ENCODE measurements around the gene TRIM51.
"Not testable (repeated sequence)": the region's sequence is repeated elsewhere in the genome, so short reads cannot be mapped to it uniquely, and the experiment has no call there.

Gene TRIM51

DNA sequence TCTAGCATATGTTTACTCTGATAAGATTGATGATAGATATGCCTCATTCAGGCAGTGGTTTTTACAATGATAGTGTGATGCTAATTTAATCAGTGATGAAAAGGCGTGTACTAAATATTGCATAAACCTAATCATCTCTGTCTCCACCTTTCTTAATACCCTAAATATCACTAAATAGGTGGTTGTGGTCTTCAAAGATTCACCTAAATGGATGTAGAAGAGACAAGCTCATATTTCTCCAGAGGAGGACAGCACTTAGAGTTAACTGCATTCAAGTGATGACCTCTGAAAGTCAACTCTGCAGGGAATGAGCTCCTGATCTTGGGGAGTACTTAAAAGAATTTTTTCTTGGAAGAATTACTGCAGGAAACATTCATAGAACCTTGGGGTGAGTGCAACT is at the start of gene TRIM51:
Gene TRIM51 (plus strand): TSS at position 301 of the 400 bp plus-strand sequence. CDS start 2,132 bp downstream, outside the sequence.
- not testable (repeated sequence) for H3K36me3 ChIP-seq (ENCODE audit: control insufficient read depth in 1 of 2, insufficient read depth in 2 of 2, low read length in 2 of 2); H3K27ac ChIP-seq (ENCODE audit: low read length); H3K9me3 ChIP-seq (ENCODE audit: control insufficient read depth in 1 of 2, low read length in 2 of 2); H3K27me3 ChIP-seq (ENCODE audit: low read depth, low read length); H3K4me1 ChIP-seq (ENCODE audit: control insufficient read depth in 1 of 2, insufficient read depth in 2 of 2, low read length in 2 of 2); H3K4me3 ChIP-seq (ENCODE audit: low read depth in 1 of 2, low read length in 2 of 2)

GRCh38 chr11:55838452-55838851 is 44.6 kb upstream of the TRIM51 start, which contains the start of gene OR5D16:
Gene OR5D16 (plus strand): TSS chr11:55838752. CDS start chr11:55838752, 0 bp downstream.
- Histone ChIP-seq H3K36me3 (ENCODE audit: control insufficient read depth in 1 of 2, insufficient read depth in 2 of 2, low read length in 2 of 2) (no peaks in the 10 kb centered on the region), H3K27me3 (ENCODE audit: low read depth, low read length) (no peaks in the 10 kb centered on the region), H3K4me1 (ENCODE audit: control insufficient read depth in 1 of 2, insufficient read depth in 2 of 2, low read length in 2 of 2) (no peaks in the 10 kb centered on the region), H3K9me3 (ENCODE audit: control insufficient read depth in 1 of 2, low read length in 2 of 2) (peaks cover 0 to 9% of the 10 kb centered on the region in 2 donors), H3K4me3 (ENCODE audit: low read depth in 1 of 2, low read length in 2 of 2) (no peak within 1 kb of the TSS), H3K27ac (ENCODE audit: low read length) (no peak within 1 kb of the TSS)

DNA sequence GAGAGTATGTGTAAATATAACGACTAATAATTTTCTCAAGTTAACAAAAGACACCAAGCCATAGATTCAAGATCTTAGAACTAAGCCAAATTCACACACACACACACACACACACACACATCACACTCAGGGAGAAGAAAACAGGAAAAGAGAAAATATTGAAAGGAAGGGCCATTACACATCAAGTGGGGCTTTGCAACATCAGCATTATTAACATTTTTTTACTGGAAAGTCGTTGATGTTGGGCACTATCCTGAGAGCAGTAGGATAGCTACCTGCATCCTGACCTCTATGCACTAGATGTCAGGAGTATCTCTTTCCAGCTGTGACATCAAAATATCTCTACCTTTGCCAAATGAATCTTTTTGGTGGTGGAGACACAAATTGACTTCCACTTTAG is 35.6 kb upstream of the TRIM51 start:
- H3K9me3 ChIP-seq (ENCODE audit: control insufficient read depth in 1 of 2, low read length in 2 of 2), result peaks cover 0 to 2% of the 10 kb centered on the region in 2 donors
- no peaks in the 10 kb centered on the region for H3K36me3 ChIP-seq (ENCODE audit: control insufficient read depth in 1 of 2, insufficient read depth in 2 of 2, low read length in 2 of 2)
- no peak overlapping the region for H3K4me3 ChIP-seq (ENCODE audit: low read depth in 1 of 2, low read length in 2 of 2)
- no peaks in the 10 kb centered on the region for H3K27me3 ChIP-seq (ENCODE audit: low read depth, low read length)
- H3K27ac ChIP-seq (ENCODE audit: low read length), result no peak overlapping the region
- H3K4me1 ChIP-seq (ENCODE audit: control insufficient read depth in 1 of 2, insufficient read depth in 2 of 2, low read length in 2 of 2), result no peaks in the 10 kb centered on the region

DNA sequence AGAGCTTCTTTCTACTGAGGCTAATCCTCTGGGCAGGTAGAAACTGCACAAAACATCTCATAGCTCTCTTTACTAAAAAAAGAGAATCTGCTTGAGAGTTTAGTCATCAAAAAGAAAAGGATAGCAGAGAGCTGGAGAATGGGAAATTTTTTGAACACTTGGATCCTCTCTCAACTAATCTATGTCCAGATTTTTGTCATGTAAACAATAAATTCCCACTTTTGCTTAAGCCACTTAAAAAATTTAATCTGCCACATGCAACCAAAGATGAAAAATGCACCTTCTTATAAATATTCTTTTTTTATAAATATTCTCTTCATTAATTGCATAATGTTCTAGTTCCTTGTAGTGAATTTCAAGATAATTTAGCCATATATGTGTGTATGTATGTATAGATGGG is 34.1 kb upstream of the TRIM51 start:
- H3K4me1 ChIP-seq (ENCODE audit: control insufficient read depth in 1 of 2, insufficient read depth in 2 of 2, low read length in 2 of 2), result no peaks in the 10 kb centered on the region
- no peaks in the 10 kb centered on the region for H3K27me3 ChIP-seq (ENCODE audit: low read depth, low read length)
- H3K9me3 ChIP-seq (ENCODE audit: control insufficient read depth in 1 of 2, low read length in 2 of 2), result no peaks in the 10 kb centered on the region
- H3K36me3 ChIP-seq (ENCODE audit: control insufficient read depth in 1 of 2, insufficient read depth in 2 of 2, low read length in 2 of 2), result no peaks in the 10 kb centered on the region
- no peak overlapping the region for H3K27ac ChIP-seq (ENCODE audit: low read length)
- no peak overlapping the region for H3K4me3 ChIP-seq (ENCODE audit: low read depth in 1 of 2, low read length in 2 of 2)

DNA sequence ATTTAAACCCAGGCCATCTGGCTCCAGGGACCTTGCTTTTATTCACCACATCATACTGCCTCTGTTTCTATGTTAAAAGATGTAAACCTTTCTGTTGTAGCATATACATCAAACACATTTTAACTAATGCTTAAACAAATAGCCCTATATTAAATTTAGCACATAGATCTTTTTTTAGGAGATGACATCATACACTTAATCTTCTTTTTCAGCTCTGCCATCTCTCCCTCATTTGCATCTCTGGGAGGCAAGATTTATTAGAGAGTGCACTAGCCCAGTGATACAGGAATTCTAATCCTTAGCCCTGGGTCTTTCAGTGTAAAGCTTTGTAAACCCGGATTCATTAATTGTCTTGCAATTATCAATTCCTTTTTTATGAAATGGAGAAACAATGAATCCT is 31.0 kb upstream of the TRIM51 start:
- H3K4me3 ChIP-seq (ENCODE audit: low read depth in 1 of 2, low read length in 2 of 2), result no peak overlapping the region
- no peak overlapping the region for H3K27ac ChIP-seq (ENCODE audit: low read length)
- H3K4me1 ChIP-seq (ENCODE audit: control insufficient read depth in 1 of 2, insufficient read depth in 2 of 2, low read length in 2 of 2), result no peaks in the 10 kb centered on the region
- no peaks in the 10 kb centered on the region for H3K27me3 ChIP-seq (ENCODE audit: low read depth, low read length)
- H3K36me3 ChIP-seq (ENCODE audit: control insufficient read depth in 1 of 2, insufficient read depth in 2 of 2, low read length in 2 of 2), result no peaks in the 10 kb centered on the region
- no peaks in the 10 kb centered on the region for H3K9me3 ChIP-seq (ENCODE audit: control insufficient read depth in 1 of 2, low read length in 2 of 2)

DNA sequence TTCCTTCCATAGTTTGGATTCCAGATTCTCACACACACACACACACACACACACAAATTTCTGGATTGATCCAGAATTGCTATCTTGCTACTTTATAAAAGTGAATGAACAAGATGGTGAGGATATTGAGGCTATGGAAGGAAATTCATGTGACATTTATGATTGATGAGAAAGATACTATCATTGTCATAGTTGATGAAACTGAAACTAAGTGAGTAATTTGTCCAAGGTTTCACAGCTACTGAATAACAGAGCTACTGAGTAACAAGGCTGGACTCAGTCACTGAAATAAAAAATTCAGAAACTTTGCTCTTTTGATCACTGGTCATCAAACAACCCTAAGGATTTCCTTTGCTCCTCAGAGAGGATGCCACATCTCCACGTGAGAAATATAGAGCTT is 28.4 kb upstream of the TRIM51 start:
- no peaks in the 10 kb centered on the region for H3K4me1 ChIP-seq (ENCODE audit: control insufficient read depth in 1 of 2, insufficient read depth in 2 of 2, low read length in 2 of 2)
- no peaks in the 10 kb centered on the region for H3K36me3 ChIP-seq (ENCODE audit: control insufficient read depth in 1 of 2, insufficient read depth in 2 of 2, low read length in 2 of 2)
- H3K4me3 ChIP-seq (ENCODE audit: low read depth in 1 of 2, low read length in 2 of 2), result no peak overlapping the region
- H3K27ac ChIP-seq (ENCODE audit: low read length), result no peak overlapping the region
- no peaks in the 10 kb centered on the region for H3K27me3 ChIP-seq (ENCODE audit: low read depth, low read length)
- no peaks in the 10 kb centered on the region for H3K9me3 ChIP-seq (ENCODE audit: control insufficient read depth in 1 of 2, low read length in 2 of 2)

- H3K4me1 ChIP-seq (ENCODE audit: control insufficient read depth in 1 of 2, insufficient read depth in 2 of 2, low read length in 2 of 2); H3K9me3 ChIP-seq (ENCODE audit: control insufficient read depth in 1 of 2, low read length in 2 of 2); H3K36me3 ChIP-seq (ENCODE audit: control insufficient read depth in 1 of 2, insufficient read depth in 2 of 2, low read length in 2 of 2); H3K4me3 ChIP-seq (ENCODE audit: low read depth in 1 of 2, low read length in 2 of 2); H3K27me3 ChIP-seq (ENCODE audit: low read depth, low read length); H3K27ac ChIP-seq (ENCODE audit: low read length): not testable (repeated sequence)
Measured at GRCh38 chr11:55867354-55867753, 15.7 kb upstream of the TRIM51 start.

DNA sequence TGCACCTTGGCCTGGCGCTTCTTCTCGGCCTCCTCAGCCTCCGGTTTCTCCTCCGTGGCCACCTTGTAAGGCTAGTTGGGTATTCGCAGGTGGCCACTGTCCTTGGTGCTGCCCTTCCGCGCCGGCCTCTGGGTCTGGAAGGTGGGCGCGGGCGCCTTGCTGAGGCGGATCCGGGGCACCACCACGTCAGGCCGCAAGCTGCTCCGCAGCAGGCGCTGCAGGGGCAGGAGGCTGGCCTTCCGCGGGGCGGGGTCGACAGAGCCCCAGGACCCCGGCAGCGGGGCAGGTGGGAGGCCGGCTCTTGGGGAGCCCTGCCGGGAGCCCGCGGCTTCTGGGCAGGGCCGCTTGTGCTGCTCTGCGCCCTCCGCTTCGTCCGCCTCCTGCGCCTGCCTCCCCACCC is 10.4 kb upstream of the TRIM51 start:
- not testable (repeated sequence) for H3K27me3 ChIP-seq (ENCODE audit: low read depth, low read length); H3K36me3 ChIP-seq (ENCODE audit: control insufficient read depth in 1 of 2, insufficient read depth in 2 of 2, low read length in 2 of 2); H3K4me1 ChIP-seq (ENCODE audit: control insufficient read depth in 1 of 2, insufficient read depth in 2 of 2, low read length in 2 of 2); H3K27ac ChIP-seq (ENCODE audit: low read length); H3K9me3 ChIP-seq (ENCODE audit: control insufficient read depth in 1 of 2, low read length in 2 of 2); H3K4me3 ChIP-seq (ENCODE audit: low read depth in 1 of 2, low read length in 2 of 2)

DNA sequence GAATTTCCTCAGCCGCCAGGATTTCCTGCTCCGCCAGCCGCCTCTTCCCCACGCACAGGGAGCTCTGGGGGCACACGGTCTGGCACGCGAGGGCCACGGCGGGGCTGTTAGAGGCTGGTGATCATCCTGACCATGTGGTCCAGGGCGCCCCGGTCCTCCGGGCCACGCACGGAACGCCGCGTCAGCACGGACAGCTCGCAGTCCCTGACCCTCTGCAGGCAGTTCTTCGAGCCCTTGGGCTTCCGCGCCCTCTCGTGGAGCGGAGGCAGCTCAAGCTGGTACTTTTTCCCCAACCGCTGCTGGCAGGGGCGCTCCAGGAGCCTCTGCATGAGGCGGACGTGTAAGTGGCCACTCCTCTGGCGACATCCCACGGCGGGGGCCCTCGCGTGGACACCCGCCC is 10.0 kb upstream of the TRIM51 start:
- not testable (repeated sequence) for H3K36me3 ChIP-seq (ENCODE audit: control insufficient read depth in 1 of 2, insufficient read depth in 2 of 2, low read length in 2 of 2); H3K9me3 ChIP-seq (ENCODE audit: control insufficient read depth in 1 of 2, low read length in 2 of 2); H3K27me3 ChIP-seq (ENCODE audit: low read depth, low read length); H3K4me3 ChIP-seq (ENCODE audit: low read depth in 1 of 2, low read length in 2 of 2); H3K4me1 ChIP-seq (ENCODE audit: control insufficient read depth in 1 of 2, insufficient read depth in 2 of 2, low read length in 2 of 2); H3K27ac ChIP-seq (ENCODE audit: low read length)

GRCh38 chr11:55884995-55885394 is 1.9 kb downstream of the TRIM51 start:
- H3K4me1 ChIP-seq (ENCODE audit: control insufficient read depth in 1 of 2, insufficient read depth in 2 of 2, low read length in 2 of 2); H3K9me3 ChIP-seq (ENCODE audit: control insufficient read depth in 1 of 2, low read length in 2 of 2); H3K27me3 ChIP-seq (ENCODE audit: low read depth, low read length); H3K36me3 ChIP-seq (ENCODE audit: control insufficient read depth in 1 of 2, insufficient read depth in 2 of 2, low read length in 2 of 2); H3K27ac ChIP-seq (ENCODE audit: low read length); H3K4me3 ChIP-seq (ENCODE audit: low read depth in 1 of 2, low read length in 2 of 2): not testable (repeated sequence)

DNA sequence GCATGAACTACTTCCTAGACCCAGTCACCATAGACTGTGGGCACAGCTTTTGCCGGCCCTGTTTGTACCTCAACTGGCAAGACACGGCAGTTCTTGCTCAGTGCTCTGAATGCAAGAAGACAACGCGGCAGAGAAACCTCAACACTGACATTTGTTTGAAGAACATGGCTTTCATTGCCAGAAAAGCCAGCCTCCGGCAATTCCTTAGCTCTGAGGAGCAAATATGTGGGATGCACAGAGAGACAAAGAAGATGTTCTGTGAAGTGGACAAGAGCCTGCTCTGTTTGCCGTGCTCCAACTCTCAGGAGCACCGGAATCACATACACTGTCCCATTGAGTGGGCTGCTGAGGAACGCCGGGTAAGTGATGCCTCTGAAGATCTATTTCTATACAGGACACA is 2.4 kb downstream of the TRIM51 start:
- H3K27me3 ChIP-seq (ENCODE audit: low read depth, low read length); H3K9me3 ChIP-seq (ENCODE audit: control insufficient read depth in 1 of 2, low read length in 2 of 2); H3K27ac ChIP-seq (ENCODE audit: low read length); H3K36me3 ChIP-seq (ENCODE audit: control insufficient read depth in 1 of 2, insufficient read depth in 2 of 2, low read length in 2 of 2); H3K4me3 ChIP-seq (ENCODE audit: low read depth in 1 of 2, low read length in 2 of 2); H3K4me1 ChIP-seq (ENCODE audit: control insufficient read depth in 1 of 2, insufficient read depth in 2 of 2, low read length in 2 of 2): not testable (repeated sequence)

- no peaks in the 10 kb centered on the region for H3K27me3 ChIP-seq (ENCODE audit: low read depth, low read length)
- no peak overlapping the region for H3K4me3 ChIP-seq (ENCODE audit: low read depth in 1 of 2, low read length in 2 of 2)
- H3K36me3 ChIP-seq (ENCODE audit: control insufficient read depth in 1 of 2, insufficient read depth in 2 of 2, low read length in 2 of 2), result no peaks in the 10 kb centered on the region
- no peaks in the 10 kb centered on the region for H3K4me1 ChIP-seq (ENCODE audit: control insufficient read depth in 1 of 2, insufficient read depth in 2 of 2, low read length in 2 of 2)
- H3K9me3 ChIP-seq (ENCODE audit: control insufficient read depth in 1 of 2, low read length in 2 of 2), result no peaks in the 10 kb centered on the region
- no peak overlapping the region for H3K27ac ChIP-seq (ENCODE audit: low read length)
Measured at GRCh38 chr11:55895216-55895615, 12.1 kb downstream of the TRIM51 start.

All from muscle layer of duodenum (tissue), 2 donors.